Measurements from ENCODE around the gene TNRC18.

DNA sequence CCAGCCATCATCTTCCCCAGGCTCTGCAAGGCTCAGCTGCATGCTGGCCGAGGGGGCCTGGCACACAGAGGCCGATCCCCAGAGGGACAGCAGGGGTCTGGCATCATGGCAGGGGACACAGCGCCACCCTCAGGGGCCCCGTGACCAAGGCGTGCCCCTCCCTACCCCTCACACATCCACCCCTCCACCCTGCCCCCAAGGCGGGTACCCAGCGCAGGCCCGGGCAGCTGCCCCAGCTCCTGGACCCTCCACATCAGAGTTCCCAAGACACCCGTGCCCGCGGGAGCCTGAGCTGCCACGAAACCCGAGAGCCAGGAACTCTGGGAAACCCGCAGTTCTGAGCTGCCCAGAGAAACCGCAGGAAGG lies 46.5 kb upstream of the TNRC18 start:
- TF ChIP-seq, protein P1, sequence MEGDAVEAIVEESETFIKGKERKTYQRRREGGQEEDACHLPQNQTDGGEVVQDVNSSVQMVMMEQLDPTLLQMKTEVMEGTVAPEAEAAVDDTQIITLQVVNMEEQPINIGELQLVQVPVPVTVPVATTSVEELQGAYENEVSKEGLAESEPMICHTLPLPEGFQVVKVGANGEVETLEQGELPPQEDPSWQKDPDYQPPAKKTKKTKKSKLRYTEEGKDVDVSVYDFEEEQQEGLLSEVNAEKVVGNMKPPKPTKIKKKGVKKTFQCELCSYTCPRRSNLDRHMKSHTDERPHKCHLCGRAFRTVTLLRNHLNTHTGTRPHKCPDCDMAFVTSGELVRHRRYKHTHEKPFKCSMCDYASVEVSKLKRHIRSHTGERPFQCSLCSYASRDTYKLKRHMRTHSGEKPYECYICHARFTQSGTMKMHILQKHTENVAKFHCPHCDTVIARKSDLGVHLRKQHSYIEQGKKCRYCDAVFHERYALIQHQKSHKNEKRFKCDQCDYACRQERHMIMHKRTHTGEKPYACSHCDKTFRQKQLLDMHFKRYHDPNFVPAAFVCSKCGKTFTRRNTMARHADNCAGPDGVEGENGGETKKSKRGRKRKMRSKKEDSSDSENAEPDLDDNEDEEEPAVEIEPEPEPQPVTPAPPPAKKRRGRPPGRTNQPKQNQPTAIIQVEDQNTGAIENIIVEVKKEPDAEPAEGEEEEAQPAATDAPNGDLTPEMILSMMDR (IDR thresholded peaks at IDR 0.05) = no peak
- TF ChIP-seq POLR2A (IDR thresholded peaks at IDR 0.05) = no peak

Data from esophagus squamous epithelium (tissue), 4 donors.